ENCODE measurements around the gene TSPYL6.

TSPYL6 gene

GRCh38 chr2:54255230-54256090 lies 569 bp downstream of the TSPYL6 start:
- DNase-seq = no peak

GRCh38 chr2:54254180-54254579 lies 1.8 kb downstream of the TSPYL6 start:
- no peak for DNase-seq

- DNase-seq = no peak
Observed at GRCh38 chr2:54249629-54250028, 6.4 kb downstream of the TSPYL6 start.

GRCh38 chr2:54247115-54247514 lies 8.9 kb downstream of the TSPYL6 start:
- DNase-seq = no peak

- no peak for DNase-seq
Observed at GRCh38 chr2:54240515-54241469, 15.2 kb downstream of the TSPYL6 start.

- no peak for DNase-seq
Observed at GRCh38 chr2:54239427-54239826, 16.6 kb downstream of the TSPYL6 start.

- DNase-seq = no peak
Observed at GRCh38 chr2:54237428-54237827, 18.6 kb downstream of the TSPYL6 start.

GRCh38 chr2:54233832-54234649 lies 22.0 kb downstream of the TSPYL6 start:
- no peak for DNase-seq

GRCh38 chr2:54228945-54229344 lies 27.1 kb downstream of the TSPYL6 start:
- DNase-seq = no peak

- DNase-seq = no peak
Observed at GRCh38 chr2:54227798-54228197, 28.2 kb downstream of the TSPYL6 start.

- no peak for DNase-seq
Observed at GRCh38 chr2:54226260-54226659, 29.8 kb downstream of the TSPYL6 start.

- no peak for DNase-seq
Observed at GRCh38 chr2:54224997-54225396, 31.0 kb downstream of the TSPYL6 start.

GRCh38 chr2:54213082-54213481 lies 42.9 kb downstream of the TSPYL6 start:
- no peak for DNase-seq

GRCh38 chr2:54212456-54212855 lies 43.6 kb downstream of the TSPYL6 start:
- no peak for DNase-seq

GRCh38 chr2:54209379-54209778 lies 46.6 kb downstream of the TSPYL6 start:
- no peak for DNase-seq

- DNase-seq = no peak
Observed at GRCh38 chr2:54208364-54209240, 47.4 kb downstream of the TSPYL6 start.

- no peak for DNase-seq
Observed at GRCh38 chr2:54207666-54208195, 48.3 kb downstream of the TSPYL6 start.

- DNase-seq = no peak
Observed at GRCh38 chr2:54206596-54206995, 49.4 kb downstream of the TSPYL6 start.

GRCh38 chr2:54204476-54204875 lies 51.6 kb downstream of the TSPYL6 start:
- DNase-seq = no peak
